Inflammatory macrophage (primary cell): ENCODE results near the gene NRG2.

ENCODE experiments used
- DNase-seq, 2 donors: peaks; one replicate each; pipeline ENCODE4 v3.0.0-alpha.2; 2020 to 2022

Gene NRG2

DNA sequence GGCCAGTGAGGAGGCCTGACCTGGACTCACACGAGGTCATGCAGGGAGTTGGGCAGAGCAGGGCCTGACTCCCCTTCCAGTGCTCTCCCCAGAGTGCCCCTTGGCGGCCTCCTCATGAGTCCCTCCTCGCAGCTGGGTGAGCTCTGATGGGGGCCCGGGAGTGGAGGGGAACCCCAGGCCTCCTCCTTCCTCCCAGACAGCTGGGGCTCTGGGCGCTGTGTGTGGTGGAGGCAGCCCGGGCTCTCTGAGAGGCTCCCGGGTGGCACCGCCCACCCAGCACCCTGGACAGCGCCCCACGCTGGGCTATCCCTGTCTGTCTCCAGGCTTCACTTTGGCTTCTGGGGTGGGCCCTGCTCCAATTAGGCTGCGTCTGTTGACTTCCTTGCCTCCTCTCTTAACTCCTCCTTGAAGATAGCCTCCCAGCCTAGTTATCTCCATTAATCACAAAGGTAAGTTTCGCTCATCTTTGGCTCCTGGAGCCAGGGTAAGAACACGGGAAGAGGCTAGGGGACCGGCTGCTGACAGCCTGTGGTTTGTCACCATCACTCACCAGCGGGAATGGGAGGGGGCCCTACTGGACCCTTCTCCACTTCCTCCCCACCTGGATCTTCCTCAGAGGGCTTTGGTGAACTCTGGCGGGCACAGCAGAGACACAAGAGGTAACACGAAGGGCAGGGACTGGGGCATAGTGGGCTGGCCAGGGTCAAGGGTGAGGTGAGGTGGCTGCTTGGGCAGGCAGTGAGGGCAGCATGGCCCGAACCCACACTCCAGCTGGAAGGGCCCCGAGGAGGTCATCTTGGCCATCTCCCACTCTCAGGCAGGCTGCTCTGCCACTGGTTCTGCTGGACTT lies 234.4 kb downstream of the NRG2 start:
- DNase-seq, result peak; percentile 6 to 30

DNA sequence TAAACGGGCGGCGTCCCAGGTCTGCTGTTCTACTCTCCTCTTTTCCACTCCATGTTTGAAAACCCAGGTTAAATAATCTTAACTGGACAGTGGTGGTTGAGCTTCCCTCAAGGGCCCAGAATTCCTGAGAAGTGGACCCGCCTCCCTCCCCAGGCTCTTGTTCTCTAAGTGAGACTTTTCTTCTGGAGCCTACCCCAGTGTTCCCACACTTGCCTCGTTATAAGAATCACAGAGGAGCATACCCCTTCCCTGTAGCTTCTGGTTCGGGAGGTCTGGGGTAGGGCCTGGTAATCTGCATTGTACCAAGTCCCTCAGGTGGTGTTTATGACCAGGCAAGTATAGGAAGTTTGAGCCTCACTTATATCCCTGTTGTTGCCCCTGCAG lies 235.5 kb downstream of the NRG2 start:
- DNase-seq, result no peak

DNA sequence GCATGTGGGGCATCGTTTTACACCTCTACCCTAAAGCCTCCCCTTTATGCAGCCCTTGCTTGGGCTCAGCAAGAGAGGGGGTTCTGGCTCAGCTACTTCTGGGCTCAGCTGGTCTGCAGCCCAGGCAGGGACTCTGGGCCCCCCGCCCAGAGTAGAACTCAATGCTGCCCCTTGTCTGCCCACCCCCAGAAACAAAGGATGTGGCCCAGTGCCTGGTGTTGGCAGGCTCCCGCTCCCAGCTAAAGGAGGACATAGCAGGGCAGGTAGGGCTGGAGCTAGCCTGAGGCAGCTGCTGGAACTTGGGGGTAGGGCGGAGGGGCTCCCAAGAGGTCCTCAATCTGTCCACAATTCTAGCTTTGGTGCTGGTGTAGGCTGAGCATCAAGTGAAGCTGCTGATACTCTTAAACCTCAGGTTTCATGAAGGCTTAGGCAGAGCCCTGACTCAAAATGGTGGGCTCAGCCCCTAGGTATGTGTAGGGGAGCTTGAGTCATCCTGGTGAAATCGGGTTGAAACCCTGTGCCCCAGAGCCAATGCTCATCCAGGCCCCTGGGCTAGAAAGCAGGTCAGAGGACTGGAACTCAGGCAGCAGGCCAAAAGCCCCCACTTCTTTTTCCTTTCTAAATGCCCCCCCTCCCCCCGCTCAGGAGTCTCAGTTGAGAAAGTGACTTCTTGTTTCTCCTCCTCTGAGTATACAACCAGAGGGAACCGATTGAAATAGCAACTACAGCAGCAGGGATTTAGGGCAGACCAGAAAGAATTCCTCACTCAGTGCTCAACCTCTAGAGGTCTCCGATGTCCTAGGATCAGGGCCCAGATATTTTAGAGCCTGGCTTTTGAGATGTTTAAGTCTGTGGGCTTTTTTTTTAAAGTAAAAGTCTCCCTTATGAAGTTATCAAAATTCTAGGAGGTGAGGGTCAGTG lies 236.1 kb downstream of the NRG2 start:
- DNase-seq, result no peak

DNA sequence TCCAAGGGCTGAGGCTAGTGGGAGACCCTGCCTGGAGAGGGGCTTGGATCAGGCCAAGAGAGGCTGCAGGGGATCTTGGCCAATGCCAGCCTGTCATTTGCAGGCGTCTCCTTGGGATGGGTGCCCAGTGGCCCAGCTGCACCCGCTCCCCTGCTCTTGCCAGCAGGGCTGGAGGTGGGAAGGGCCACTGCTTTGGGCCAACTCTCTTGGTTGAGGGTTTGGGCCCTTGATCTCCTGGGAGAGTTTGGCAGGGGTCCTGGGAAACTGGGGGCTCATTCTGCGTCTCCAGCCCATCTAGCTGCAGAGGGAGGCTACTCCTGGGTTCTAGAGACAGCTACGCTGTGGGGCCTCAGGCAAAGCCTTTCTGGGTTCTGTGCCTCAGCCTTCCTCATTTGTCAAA lies 237.0 kb downstream of the NRG2 start:
- no peak for DNase-seq

DNA sequence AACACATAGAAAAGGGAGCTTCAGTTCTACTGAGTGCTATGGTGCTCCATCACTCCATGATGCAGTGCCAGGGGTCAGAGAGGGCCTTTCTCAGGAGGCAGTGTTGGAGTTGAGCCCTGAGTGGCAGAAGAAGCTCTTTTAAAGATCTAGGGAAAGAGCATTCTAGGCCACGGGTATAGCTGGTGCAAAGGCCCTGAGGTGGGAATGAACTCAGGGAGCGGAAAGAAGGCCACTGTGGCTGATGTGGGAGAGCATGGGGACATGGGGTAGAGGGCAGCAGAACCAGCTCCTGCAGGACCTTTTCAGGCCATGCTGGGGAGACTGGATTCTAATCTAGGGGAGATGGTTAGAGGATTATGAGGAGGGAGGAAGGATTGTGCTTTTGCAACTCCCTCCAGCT lies 237.6 kb downstream of the NRG2 start:
- DNase-seq, result no peak

DNA sequence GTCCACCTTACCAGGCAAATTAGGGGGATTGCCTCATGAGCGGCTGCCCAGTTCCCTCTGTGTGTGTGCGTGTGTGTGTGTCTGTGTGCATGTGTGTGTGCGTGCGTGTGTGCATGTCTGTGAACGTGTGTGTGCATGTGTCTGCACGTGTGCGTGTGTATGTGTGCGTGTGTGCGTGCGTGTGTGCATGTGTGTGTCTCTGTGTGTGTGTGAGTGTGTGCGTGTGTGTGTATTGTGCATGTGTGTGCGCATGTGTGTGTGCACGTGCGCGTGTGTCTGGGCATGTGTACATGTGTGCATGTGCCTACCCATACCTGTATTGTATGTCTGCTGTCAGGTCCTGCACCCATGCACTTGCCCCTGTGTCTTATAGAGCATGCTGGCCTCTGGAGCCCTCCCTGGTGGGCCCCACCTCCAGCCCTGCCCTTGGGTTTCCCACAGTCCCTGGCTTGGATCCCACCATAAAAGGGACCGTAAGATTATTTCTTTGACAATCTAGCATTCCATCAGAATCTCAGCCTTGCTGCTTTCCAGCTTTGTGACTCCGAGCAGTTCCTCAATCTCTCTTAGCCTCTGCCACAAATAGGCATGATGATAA lies 238.2 kb downstream of the NRG2 start:
- DNase-seq, result no peak

DNA sequence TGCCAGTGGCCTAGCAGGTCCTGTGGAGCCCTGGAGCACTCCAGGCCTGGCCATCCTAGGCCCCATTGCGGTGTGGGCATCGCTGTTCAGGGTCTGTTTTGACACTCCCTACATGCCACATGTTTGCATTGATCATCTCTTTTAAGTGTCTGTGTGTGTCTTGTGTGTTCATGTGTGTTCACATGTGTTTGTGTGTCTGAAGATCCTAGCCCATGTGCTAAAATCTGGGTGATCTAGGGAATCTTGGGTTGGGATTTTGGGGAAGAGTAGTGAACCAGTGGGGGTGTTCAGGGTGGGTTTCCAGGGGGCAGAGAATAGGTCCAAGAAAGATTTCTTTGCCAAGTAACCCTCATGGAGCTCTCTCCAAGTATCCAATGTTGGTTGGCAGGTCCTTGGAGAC lies 239.1 kb downstream of the NRG2 start:
- no peak for DNase-seq

DNA sequence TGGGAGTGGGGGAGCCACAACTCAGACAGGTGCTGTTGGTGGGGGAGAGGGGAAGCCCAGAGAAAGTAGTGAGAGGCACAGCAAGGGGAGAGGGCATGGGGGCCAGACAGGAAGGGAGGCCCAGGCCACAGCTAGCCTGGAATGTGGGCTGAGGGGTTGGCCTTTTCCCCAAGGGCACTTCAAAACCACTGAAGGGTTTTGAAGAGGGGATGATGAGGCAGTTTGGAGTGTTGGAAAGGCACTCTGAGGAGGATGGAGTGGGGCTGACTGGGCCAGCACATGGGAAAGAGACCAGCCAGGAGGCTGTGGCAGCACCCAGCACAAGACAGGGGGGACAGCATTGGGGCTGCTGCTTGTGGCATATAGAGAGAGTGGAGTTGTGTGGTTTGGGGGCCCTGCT lies 243.7 kb downstream of the NRG2 start:
- no peak for DNase-seq

DNA sequence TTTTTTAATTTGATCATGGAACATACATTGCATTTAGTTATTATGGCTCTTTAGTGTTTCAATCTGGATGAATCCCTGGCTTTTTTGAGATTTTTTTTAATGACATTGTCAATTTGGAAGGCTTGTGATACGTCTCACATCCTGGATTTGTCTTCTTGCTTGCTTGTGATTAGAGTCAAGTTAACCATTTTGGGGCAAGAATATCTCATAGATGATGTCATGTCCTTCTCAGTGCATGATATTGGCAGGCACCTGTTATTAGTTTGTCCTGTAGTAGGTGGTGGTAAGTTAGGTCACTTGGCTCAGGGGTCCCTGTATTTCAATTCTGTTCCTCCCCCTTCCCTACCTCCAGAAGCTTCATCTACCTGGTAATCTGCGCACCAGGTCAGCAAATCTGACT lies 244.2 kb downstream of the NRG2 start:
- no peak for DNase-seq

DNA sequence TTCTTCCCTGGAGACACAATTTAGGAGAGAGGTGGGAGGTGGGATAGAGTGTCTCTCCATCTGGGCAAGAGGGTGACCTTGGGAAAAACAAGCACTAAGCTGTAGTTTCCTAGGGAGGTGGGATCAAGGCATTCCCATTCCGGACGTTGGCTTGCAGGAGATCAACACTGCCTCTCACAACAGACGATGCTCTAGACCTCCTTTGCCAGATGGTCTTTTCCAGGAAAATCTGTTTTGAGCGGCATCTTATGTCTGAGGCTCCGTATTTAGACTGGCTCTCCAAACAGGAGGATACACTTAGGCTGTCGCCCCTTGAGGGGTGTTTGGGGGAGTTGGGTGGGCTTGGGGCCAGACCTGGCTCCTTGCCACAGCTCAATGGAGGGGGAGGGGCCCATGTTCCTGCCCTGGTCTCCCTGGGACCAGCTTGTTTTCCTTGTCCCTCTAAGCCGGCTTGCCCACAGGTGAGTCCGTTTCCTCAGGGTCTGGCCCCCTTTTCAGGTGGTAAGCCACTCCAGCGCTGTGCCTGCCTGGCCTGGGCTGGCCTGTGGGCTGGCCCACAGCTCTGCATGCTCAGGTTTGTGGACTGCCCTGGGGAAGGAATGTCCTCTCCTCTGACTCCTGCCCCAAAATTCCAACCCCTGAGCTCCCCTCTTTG lies 245.1 kb downstream of the NRG2 start:
- DNase-seq, result no peak

DNA sequence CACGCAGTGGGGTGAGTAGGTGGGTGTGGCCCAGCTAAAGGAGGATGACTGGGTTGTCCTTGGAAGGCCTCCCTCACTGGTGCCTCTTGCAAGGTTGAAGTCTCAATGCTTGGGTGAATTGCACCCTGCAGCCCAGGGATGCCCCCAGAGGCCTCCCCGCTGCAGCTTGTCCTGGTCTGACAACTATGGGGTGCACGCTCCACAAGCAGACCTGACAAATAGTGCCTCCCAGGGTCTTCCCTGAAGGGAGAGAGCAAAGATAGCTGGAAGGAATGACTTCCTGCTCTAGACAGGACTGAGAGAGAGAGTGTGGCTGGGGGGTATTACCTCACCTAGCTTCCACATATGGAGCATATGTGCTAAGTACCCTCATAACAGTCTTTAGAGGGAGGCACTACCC lies 245.8 kb downstream of the NRG2 start:
- DNase-seq, result no peak
